ENCODE measurements around the gene ASF1A. TPM values are rescaled to one million over a fixed set of nuclear protein-coding genes. Genes with fewer than 3 reads are reported as not detected.

The ASF1A gene
- total and polyA plus RNA-seq, 10 of the 15 experiments (the other 5 are each of a cell fraction or from before 2014, with no cell fraction given): 23.7 to 103 (median 31.5) TPM

GRCh38 chr6:118872726-118873125 lies 21.2 kb upstream of the ASF1A start (continued):
- TF ChIP-seq MEF2B (IDR thresholded peaks at IDR 0.05; ENCODE audit: partially characterized antibody, poor library complexity, severe bottlenecking) (no peak), RFX5 (IDR thresholded peaks at IDR 0.05; ENCODE audit: low read depth, low read length) (no peak), IKZF1 (conservative IDR thresholded peaks at IDR 0.05) (no peak), TCF7 (IDR thresholded peaks at IDR 0.05; ENCODE audit: borderline replicate concordance) (no peak)
- TF ChIP-seq, protein P1, sequence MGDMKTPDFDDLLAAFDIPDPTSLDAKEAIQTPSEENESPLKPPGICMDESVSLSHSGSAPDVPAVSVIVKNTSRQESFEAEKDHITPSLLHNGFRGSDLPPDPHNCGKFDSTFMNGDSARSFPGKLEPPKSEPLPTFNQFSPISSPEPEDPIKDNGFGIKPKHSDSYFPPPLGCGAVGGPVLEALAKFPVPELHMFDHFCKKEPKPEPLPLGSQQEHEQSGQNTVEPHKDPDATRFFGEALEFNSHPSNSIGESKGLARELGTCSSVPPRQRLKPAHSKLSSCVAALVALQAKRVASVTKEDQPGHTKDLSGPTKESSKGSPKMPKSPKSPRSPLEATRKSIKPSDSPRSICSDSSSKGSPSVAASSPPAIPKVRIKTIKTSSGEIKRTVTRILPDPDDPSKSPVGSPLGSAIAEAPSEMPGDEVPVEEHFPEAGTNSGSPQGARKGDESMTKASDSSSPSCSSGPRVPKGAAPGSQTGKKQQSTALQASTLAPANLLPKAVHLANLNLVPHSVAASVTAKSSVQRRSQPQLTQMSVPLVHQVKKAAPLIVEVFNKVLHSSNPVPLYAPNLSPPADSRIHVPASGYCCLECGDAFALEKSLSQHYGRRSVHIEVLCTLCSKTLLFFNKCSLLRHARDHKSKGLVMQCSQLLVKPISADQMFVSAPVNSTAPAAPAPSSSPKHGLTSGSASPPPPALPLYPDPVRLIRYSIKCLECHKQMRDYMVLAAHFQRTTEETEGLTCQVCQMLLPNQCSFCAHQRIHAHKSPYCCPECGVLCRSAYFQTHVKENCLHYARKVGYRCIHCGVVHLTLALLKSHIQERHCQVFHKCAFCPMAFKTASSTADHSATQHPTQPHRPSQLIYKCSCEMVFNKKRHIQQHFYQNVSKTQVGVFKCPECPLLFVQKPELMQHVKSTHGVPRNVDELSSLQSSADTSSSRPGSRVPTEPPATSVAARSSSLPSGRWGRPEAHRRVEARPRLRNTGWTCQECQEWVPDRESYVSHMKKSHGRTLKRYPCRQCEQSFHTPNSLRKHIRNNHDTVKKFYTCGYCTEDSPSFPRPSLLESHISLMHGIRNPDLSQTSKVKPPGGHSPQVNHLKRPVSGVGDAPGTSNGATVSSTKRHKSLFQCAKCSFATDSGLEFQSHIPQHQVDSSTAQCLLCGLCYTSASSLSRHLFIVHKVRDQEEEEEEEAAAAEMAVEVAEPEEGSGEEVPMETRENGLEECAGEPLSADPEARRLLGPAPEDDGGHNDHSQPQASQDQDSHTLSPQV (IDR thresholded peaks at IDR 0.05): no peak

DNA sequence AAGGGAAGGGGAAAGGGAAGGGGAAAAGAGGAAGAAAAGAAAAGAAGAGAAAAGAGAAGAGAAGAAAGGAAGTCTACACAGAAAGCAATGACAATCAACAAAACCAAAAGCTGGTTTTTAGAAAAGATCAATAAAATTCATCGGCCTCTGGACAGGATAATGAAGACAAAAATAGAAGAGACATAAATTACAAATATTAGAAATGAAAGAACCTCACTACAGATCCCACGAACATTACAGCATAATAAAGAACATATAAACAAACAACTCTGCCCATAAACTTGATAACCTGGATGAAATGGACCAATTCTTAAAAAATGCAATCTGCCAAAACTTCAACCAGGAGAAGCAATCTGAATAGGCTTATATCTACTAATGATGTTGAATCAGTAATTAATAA lies 20.7 kb upstream of the ASF1A start:
- ChIA-PET SMC1A (ENCODE audit: uncharacterized antibody, unreplicated experiment) (interaction anchor here (1.6 kb wide), 1 partner anchor 16 kb away, joined by 5 read pairs; no protein-coding TSS in a partner anchor), RAD21 (ENCODE audit: unreplicated experiment) (no interaction called here), CTCF (no interaction called here), POLR2A (interaction anchor here (0.5 kb wide), 1 partner anchor 820 kb away, joined by 3 read pairs; no protein-coding TSS in a partner anchor)
- DNase-seq (ENCODE audit: low read depth, low spot score): no peak
- Histone ChIP-seq H3K4me1 (ENCODE audit: control insufficient read depth, insufficient read depth, low read length) (no peaks in the 10 kb centered on the region), H4K20me1 (ENCODE audit: control insufficient read depth, insufficient read depth) (no peaks in the 10 kb centered on the region), H3K36me3 (ENCODE audit: control insufficient read depth in 2 of 2, insufficient read depth in 2 of 2, low read length in 1 of 2) (no peaks in the 10 kb centered on the region), H3K4me2 (ENCODE audit: control insufficient read depth, insufficient read depth) (no peak overlapping the region), H3K9ac (ENCODE audit: control insufficient read depth, insufficient read depth, low read length) (no peak overlapping the region), H3K9me3 (replicated peaks; ENCODE audit: control insufficient read depth, insufficient read depth, low read length) (no peaks in the 10 kb centered on the region), H2AFZ (ENCODE audit: control insufficient read depth, low read depth, low read length) (no peak overlapping the region), H3K27me3 (replicated peaks in 1 of 2; ENCODE audit: control insufficient read depth in 2 of 2, insufficient read depth in 2 of 2, low read length in 1 of 2) (no peaks in the 10 kb centered on the region), H3K27ac (ENCODE audit: control insufficient read depth, insufficient read depth) (no peak overlapping the region), H3K79me2 (ENCODE audit: control insufficient read depth, insufficient read depth, low read length) (no peaks in the 10 kb centered on the region), H3K4me3 (no peak overlapping the region)
- no TSS peak for BruUV-seq (replicated peaks)
- in situ Hi-C loops (cut with MboI): no loop called here
- intact Hi-C loops (cut with micrococcal nuclease; ENCODE audit: unreplicated experiment): no loop called here
- FAIRE-seq: no peak
- no peak for ATAC-seq
- WGBS (ENCODE audit: insufficient coverage, insufficient replicate concordance, low lambda C conversion rate, missing lambda C conversion rate): 88% methylated on average over 2 of the region's 2 CpGs
- TF ChIP-seq CBX5 (IDR thresholded peaks at IDR 0.05; ENCODE audit: low read depth) (no peak), E4F1 (IDR thresholded peaks at IDR 0.05; ENCODE audit: borderline replicate concordance, partially characterized antibody) (no peak), SIN3A (IDR thresholded peaks at IDR 0.05; ENCODE audit: low read depth, low read length) (no peak), ELK1 (IDR thresholded peaks at IDR 0.05; ENCODE audit: low read depth, low read length) (no peak), ASH2L (IDR thresholded peaks at IDR 0.05; ENCODE audit: borderline replicate concordance, low read depth) (no peak)
- TF ChIP-seq, protein P2, sequence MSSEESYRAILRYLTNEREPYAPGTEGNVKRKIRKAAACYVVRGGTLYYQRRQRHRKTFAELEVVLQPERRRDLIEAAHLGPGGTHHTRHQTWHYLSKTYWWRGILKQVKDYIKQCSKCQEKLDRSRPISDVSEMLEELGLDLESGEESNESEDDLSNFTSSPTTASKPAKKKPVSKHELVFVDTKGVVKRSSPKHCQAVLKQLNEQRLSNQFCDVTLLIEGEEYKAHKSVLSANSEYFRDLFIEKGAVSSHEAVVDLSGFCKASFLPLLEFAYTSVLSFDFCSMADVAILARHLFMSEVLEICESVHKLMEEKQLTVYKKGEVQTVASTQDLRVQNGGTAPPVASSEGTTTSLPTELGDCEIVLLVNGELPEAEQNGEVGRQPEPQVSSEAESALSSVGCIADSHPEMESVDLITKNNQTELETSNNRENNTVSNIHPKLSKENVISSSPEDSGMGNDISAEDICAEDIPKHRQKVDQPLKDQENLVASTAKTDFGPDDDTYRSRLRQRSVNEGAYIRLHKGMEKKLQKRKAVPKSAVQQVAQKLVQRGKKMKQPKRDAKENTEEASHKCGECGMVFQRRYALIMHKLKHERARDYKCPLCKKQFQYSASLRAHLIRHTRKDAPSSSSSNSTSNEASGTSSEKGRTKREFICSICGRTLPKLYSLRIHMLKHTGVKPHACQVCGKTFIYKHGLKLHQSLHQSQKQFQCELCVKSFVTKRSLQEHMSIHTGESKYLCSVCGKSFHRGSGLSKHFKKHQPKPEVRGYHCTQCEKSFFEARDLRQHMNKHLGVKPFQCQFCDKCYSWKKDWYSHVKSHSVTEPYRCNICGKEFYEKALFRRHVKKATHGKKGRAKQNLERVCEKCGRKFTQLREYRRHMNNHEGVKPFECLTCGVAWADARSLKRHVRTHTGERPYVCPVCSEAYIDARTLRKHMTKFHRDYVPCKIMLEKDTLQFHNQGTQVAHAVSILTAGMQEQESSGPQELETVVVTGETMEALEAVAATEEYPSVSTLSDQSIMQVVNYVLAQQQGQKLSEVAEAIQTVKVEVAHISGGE (CRISPR knock-in tag; IDR thresholded peaks at IDR 0.05): no peak

All from GM12878 (cell line).